ENCODE results near the gene ATP2A2.
A peak's percentile ranks its signal among the peaks of the same experiment; 100 is the strongest.
"Not testable (repeated sequence)": the region's sequence is repeated elsewhere in the genome, so short reads cannot be mapped to it uniquely, and the experiment has no call there.

The ATP2A2 gene

DNA sequence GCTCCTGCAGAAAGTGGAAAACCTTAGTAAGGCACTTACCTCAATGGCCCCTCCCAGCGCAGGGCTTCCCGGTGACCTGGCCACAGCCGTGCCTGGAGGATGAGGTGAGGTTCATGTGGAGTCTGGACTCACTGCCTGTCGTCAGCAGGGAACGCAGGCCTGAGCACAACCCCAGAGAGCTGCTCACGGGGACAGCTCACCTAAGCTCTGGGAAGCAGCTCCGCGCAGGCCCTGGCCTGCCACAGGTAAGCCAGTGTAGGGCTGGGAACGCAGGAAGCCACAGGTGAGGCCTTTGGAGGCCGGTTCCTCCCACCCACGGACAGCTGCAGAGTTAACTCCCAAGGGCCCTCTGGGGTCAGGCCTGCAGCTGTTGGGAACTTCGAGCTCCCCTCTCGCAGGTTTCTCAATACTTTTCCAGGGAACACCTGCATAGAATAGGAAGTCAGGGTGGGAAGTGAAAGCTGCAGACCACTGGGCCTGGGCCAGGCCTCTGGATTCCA lies 89.7 kb downstream of the ATP2A2 start:
- no peak for DNase-seq

DNA sequence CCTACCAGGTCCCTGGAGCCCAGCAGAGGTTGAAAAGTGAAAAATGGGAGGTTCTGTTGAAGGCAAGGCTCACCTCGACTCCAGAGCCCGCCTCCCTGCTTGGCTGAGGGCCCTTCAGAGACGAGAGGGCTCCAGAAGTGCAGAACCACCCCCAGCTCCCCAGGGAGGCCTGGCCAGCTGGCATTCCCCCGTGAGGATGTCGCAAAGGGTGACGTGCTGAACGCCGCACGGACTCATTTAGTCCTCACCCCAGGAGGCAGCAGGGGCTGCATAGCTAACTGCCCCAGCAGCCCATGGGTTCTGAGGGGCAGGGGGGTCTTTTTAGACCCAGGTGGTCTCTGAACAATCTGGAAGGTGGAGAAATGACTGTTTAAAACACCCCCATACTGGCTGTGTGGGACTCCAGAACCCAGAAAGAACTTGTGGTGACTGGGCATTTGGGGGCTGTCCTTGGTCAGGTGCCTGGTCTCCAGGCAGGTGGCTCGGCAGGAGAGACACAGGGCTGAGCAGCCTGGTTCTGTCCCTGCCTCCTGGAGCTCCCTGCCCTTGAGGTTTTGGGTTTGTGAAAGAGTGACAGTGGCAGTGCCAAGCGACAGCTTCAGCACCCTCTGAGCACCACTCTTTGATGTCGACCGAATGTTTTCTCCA lies 90.5 kb downstream of the ATP2A2 start:
- DNase-seq: peak; percentile 16

DNA sequence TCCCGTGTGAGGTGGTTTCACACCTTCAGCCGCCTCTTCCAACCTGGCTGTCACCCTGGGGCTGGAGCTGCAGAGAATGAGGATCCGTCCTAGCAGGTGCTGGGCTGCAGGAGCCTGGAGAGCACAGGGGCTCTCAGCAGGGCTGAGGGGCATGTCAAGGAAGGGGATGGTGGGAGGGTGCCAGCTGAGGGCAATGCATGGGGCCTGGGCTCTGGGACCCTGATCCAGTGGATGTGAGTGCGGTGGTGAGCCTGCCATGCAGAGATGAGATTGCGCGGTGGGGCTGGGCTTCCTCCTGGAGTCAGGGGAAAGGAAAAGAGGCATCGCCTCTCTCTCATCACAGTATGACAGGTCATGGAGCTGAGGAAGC lies 91.0 kb downstream of the ATP2A2 start:
- DNase-seq: no peak

DNA sequence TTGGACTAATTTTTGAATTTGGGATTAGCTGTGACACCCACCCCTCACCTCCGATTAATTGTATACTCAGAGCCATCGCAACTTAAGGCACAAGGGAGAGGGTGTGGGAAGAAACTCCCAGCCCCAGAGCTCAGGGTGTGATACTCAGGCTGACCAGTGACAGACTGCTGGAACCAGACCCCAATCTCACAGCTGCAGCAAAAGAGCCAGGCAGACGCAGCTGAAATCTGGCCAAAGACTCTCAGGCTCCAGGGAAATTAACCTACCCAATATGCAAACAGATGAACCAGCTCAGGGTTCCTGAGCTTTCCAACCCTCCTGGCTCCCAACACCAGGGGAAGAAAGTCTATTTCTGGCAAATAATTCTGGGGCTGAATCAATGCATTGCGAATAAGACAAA lies 92.0 kb downstream of the ATP2A2 start:
- DNase-seq: no peak

DNA sequence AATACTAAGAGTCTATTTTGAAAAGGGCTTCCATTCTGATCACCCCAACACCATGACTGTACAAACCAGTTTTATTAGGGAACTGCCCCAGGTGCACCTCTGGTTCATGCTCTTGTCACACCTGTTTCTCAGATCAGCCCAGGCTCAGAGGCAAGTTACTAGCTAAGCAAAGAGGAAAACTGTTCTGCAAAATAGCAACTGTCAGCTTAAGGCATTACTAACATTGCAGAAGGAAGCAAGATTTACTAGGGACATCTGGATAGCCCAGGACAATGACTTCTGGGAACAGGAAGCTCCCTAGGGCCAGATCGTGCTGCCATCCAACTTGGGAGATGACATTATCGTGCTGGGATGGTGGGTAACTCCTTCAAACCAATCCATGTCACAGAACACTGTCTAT lies 92.4 kb downstream of the ATP2A2 start:
- no peak for DNase-seq

DNA sequence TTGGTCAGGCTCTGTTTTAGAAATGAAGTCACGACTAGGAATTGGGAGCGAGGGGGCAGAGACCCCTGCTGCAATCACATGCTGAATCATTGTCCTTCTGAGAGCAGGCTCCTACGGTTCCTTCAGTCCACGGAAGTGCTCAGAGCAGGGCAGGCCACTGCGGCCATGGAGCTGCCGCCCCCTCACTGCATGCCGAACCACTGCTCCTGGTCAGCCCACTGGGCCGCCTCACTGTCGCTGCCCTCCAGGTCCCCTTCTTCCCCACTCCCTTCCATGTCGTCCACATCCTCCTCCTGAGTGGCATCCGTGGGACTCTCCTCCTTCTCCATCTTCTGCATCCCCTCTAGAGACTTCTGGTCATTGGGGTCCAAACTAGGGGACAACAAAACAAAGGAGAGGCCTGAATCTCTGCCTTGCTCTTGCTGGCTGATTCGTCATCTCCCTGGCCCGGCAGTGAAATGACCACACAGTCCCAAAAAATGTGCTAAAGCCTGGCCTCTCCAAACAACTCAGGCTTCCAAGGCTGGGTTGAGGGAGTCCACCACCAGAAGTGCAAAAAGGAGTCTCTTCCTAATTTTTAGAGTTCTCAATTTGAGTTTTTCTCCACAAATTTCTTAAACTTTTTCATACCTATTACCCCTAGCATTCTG lies 93.0 kb downstream of the ATP2A2 start:
- no peak for DNase-seq

- DNase-seq: not testable (repeated sequence)
Measured at GRCh38 chr12:110378131-110378790, 97.2 kb downstream of the ATP2A2 start.

GRCh38 chr12:110379197-110379596 lies 98.2 kb downstream of the ATP2A2 start:
- no peak for DNase-seq

GRCh38 chr12:110379631-110380030 lies 98.6 kb downstream of the ATP2A2 start:
- no peak for DNase-seq

- DNase-seq: no peak
Measured at GRCh38 chr12:110382683-110383082, 101.6 kb downstream of the ATP2A2 start.
